H1 (cell line): ENCODE results near the gene SNU13. TPM values are rescaled to one million over a fixed set of nuclear protein-coding genes. Genes with fewer than 3 reads are reported as not detected.
A peak's percentile ranks its signal among the peaks of the same experiment; 100 is the strongest.

Source experiments
- CTCF ChIA-PET: fragments of 300-600 bp; sonication (Branson Sonifier 250); formaldehyde crosslinking; loops from one replicate; lab custom pipeline; 2021; ENCODE audit not compliant: partially characterized antibody; lab: Charles Lee
- POLR2A ChIA-PET: fragments of 300-600 bp; sonication (Branson Sonifier 250); formaldehyde crosslinking; loops from one replicate; lab custom pipeline; 2021; ENCODE audit warnings: inconsistent platforms; ENCODE audit not compliant: partially characterized antibody; lab: Charles Lee
- DNase-seq, 2 experiments: peaks; one replicate each; pipeline versions ENCODE4 v3.0.0 to v3.0.0-alpha.2; 2010 to 2022; ENCODE audit warnings: low spot score in 2 of 2, low read depth in 1 of 2, mixed read lengths in 1 of 2
- FAIRE-seq: peaks from 2 replicates; lab custom pipeline; 2011; peaks lifted over from hg19 to GRCh38; lab: Jason Lieb, UNC
- H2AFZ ChIP-seq: 2 replicates; pipeline ENCODE4 v1.8.1; 2012; ENCODE audit warnings: low read length, inconsistent platforms
- H2AK5ac ChIP-seq: 2 replicates; pipeline ENCODE4 v1.6.1; 2013; ENCODE audit warnings: low read depth, low read length
- H2BK120ac ChIP-seq: replicated peaks from 2 replicates; pipeline ENCODE3; 2013; ENCODE audit warnings: low read depth, low read length, inconsistent platforms
- H2BK12ac ChIP-seq: 2 replicates; pipeline ENCODE4 v1.6.1; 2013; ENCODE audit warnings: low read depth, low read length
- H2BK15ac ChIP-seq: 2 replicates; pipeline ENCODE4 v1.6.1; 2013; ENCODE audit warnings: low read length
- H2BK20ac ChIP-seq: 2 replicates; pipeline ENCODE4 v1.6.1; 2013; ENCODE audit warnings: low read length
- H2BK5ac ChIP-seq: 2 replicates; pipeline ENCODE4 v1.6.1; 2013; ENCODE audit warnings: low read depth, low read length
- H3K14ac ChIP-seq: 2 replicates; pipeline ENCODE4 v1.6.1; 2013; ENCODE audit warnings: inconsistent platforms; ENCODE audit not compliant: insufficient read length
- H3K18ac ChIP-seq: 2 replicates; pipeline ENCODE4 v1.6.1; 2013; ENCODE audit warnings: low read length; ENCODE audit errors: extremely low read depth
- H3K23ac ChIP-seq: 2 replicates; pipeline ENCODE4 v1.6.1; 2013; ENCODE audit warnings: inconsistent platforms; ENCODE audit not compliant: insufficient read length
- H3K23me2 ChIP-seq: 2 replicates; pipeline ENCODE4 v1.6.1; 2013; ENCODE audit warnings: low read depth, low read length
- H3K27ac ChIP-seq: 2 replicates; pipeline ENCODE4 v1.6.1; 2011; ENCODE audit warnings: low read depth, low read length, inconsistent platforms
- H3K27me3 ChIP-seq, 4 experiments: replicated peaks in 1 of 4; 1 replicate in 1 of 4; 2 replicates in 3 of 4; pipeline versions ENCODE4 v1.6.1 to v1.8.1; 2011 to 2013; ENCODE audit warnings: low read length in 3 of 4, mild to moderate bottlenecking in 3 of 4, inconsistent platforms in 2 of 4, mixed read lengths in 2 of 4, moderate library complexity in 1 of 4; ENCODE audit not compliant: control insufficient read depth in 3 of 4, insufficient read depth in 3 of 4; ENCODE audit errors: extremely low read depth in 1 of 4
- H3K36me3 ChIP-seq, 4 experiments: 2 replicates each; pipeline versions ENCODE4 v1.6.1 to v1.8.1; 2011 to 2013; ENCODE audit warnings: mild to moderate bottlenecking in 4 of 4, low read length in 3 of 4, moderate library complexity in 2 of 4, control low read depth in 1 of 4, inconsistent platforms in 1 of 4; ENCODE audit not compliant: insufficient read depth in 4 of 4, control insufficient read depth in 2 of 4
- H3K4ac ChIP-seq: replicated peaks from 2 replicates; pipeline ENCODE3; 2013; ENCODE audit warnings: low read length, low read depth, mixed read lengths, inconsistent platforms; ENCODE audit not compliant: insufficient read length
- H3K4me1 ChIP-seq, 4 experiments: replicated peaks in 1 of 4; 1 replicate in 1 of 4; 2 replicates in 3 of 4; pipeline versions ENCODE4 v1.6.1 to v1.8.1; 2011 to 2013; ENCODE audit warnings: low read length in 3 of 4, inconsistent platforms in 2 of 4, mixed read lengths in 1 of 4; ENCODE audit not compliant: insufficient read depth in 4 of 4, control insufficient read depth in 3 of 4
- H3K4me2 ChIP-seq, 2 experiments: 2 replicates each; pipeline versions ENCODE4 v1.6.1 to v1.8.1; 2011 to 2013; ENCODE audit warnings: low read depth in 2 of 2, low read length in 2 of 2, control low read depth in 1 of 2, inconsistent platforms in 1 of 2, mild to moderate bottlenecking in 1 of 2; ENCODE audit not compliant: insufficient read depth in 1 of 2
- H3K4me3 ChIP-seq, 4 experiments: fragments of 200-600, 300-600 bp in 1 of 4; sonication (generic), shearing (Covaris generic), sonication (Bioruptor Twin) in 1 of 4; 2 replicates each; pipeline versions ENCODE4 v1.5.1 to v1.8.1; 2011 to 2016; ENCODE audit warnings: low read length in 4 of 4, low read depth in 3 of 4, control low read depth in 2 of 4, inconsistent platforms in 2 of 4, mild to moderate bottlenecking in 2 of 4, mixed read lengths in 1 of 4, moderate library complexity in 1 of 4; ENCODE audit not compliant: insufficient read depth in 2 of 4; ENCODE audit errors: extremely low read depth in 1 of 4
- H3K56ac ChIP-seq: replicated peaks from 2 replicates; pipeline ENCODE3; 2013; ENCODE audit warnings: low read depth, mild to moderate bottlenecking, mixed read lengths, low read length, inconsistent platforms; ENCODE audit not compliant: insufficient read length
- H3K79me1 ChIP-seq: 2 replicates; pipeline ENCODE4 v1.6.1; 2013; ENCODE audit warnings: low read depth, low read length, control low read depth
- H3K79me2 ChIP-seq, 2 experiments: 2 replicates each; pipeline versions ENCODE4 v1.6.1 to v1.8.1; 2012 to 2013; ENCODE audit warnings: low read length in 2 of 2, mild to moderate bottlenecking in 2 of 2, inconsistent platforms in 1 of 2; ENCODE audit not compliant: insufficient read depth in 2 of 2, control insufficient read depth in 1 of 2
- H3K9ac ChIP-seq, 4 experiments: replicated peaks in 1 of 4; 1 replicate in 1 of 4; 2 replicates in 3 of 4; pipeline versions ENCODE4 v1.6.1 to v1.8.1; 2011 to 2013; ENCODE audit warnings: low read depth in 3 of 4, low read length in 3 of 4, control low read depth in 2 of 4, mild to moderate bottlenecking in 2 of 4, moderate library complexity in 2 of 4, inconsistent platforms in 1 of 4; ENCODE audit errors: extremely low read depth in 1 of 4
- H3K9me3 ChIP-seq, 2 experiments: 2 replicates each; pipeline versions ENCODE4 v1.6.1 to v1.8.1; 2012 to 2013; ENCODE audit warnings: mild to moderate bottlenecking in 2 of 2, moderate library complexity in 2 of 2, control low read depth in 1 of 2, inconsistent platforms in 1 of 2, low read depth in 1 of 2, low read length in 1 of 2, mixed read lengths in 1 of 2; ENCODE audit not compliant: insufficient read depth in 2 of 2
- H4K20me1 ChIP-seq, 2 experiments: replicated peaks in 1 of 2; 2 replicates each; pipeline versions ENCODE3 to v1.8.1; 2011 to 2013; ENCODE audit warnings: inconsistent platforms in 2 of 2, low read length in 2 of 2, mild to moderate bottlenecking in 1 of 2; ENCODE audit not compliant: insufficient read depth in 2 of 2, control insufficient read depth in 1 of 2
- H4K5ac ChIP-seq: 2 replicates; pipeline ENCODE4 v1.6.1; 2013; ENCODE audit warnings: low read length, low read depth, mixed read lengths, inconsistent platforms; ENCODE audit not compliant: insufficient read length
- H4K8ac ChIP-seq: 2 replicates; pipeline ENCODE4 v1.8.0; 2013; ENCODE audit warnings: mild to moderate bottlenecking, moderate library complexity, low read length, inconsistent platforms; ENCODE audit not compliant: insufficient read depth; ENCODE audit errors: extremely low read depth
- H4K91ac ChIP-seq: replicated peaks from 2 replicates; pipeline ENCODE3; 2013; ENCODE audit warnings: low read length, mixed read lengths, inconsistent platforms; ENCODE audit not compliant: insufficient read length
- ATF3 ChIP-seq: IDR thresholded peaks from 2 replicates; pipeline ENCODE4 v1.6.1; 2011; ENCODE audit warnings: low read depth, mild to moderate bottlenecking, low read length; ENCODE audit not compliant: insufficient read depth
- BACH1 ChIP-seq: IDR thresholded peaks from 2 replicates; pipeline ENCODE4 v1.6.1; 2012; ENCODE audit warnings: low read length, improper control_type of control experiment
- KDM5A ChIP-seq: fragments of 200-600 bp; IDR thresholded peaks from 2 replicates; pipeline ENCODE4 v1.7.1; 2012; ENCODE audit warnings: mild to moderate bottlenecking, low read length, inconsistent platforms, mixed read lengths
- MAFK ChIP-seq: IDR thresholded peaks from 2 replicates; pipeline ENCODE4 v1.6.1; 2012; ENCODE audit warnings: low read depth, mild to moderate bottlenecking, improper control_type of control experiment, low read length
- MAX ChIP-seq: IDR thresholded peaks from 2 replicates; pipeline ENCODE4 v1.6.1; 2012; ENCODE audit warnings: inconsistent platforms
- SP1 ChIP-seq: IDR thresholded peaks from 2 replicates; pipeline ENCODE4 v1.6.1; 2011; ENCODE audit warnings: low read depth, low read length
- WGBS, 2 experiments: shearing (Covaris generic) in 1 of 2; methylation state at CpG; one replicate each; pipeline versions ENCODE4 v1.1.6 to v1.1.7; 2013 to 2015; ENCODE audit warnings: low lambda C conversion rate in 2 of 2, mixed read lengths in 2 of 2, inconsistent platforms in 1 of 2, low coverage in 1 of 2, missing lambda C conversion rate in 1 of 2; ENCODE audit not compliant: insufficient replicate concordance in 2 of 2, insufficient coverage in 1 of 2, insufficient read length in 1 of 2; ENCODE audit errors: extremely low coverage in 1 of 2, missing lambda C conversion rate in 1 of 2; 5-methylcytosine and 5-hydroxymethylcytosine counted together
- long read RNA-seq, 2 experiments: library from RNA in 1 of 2; library from capped mRNA in 1 of 2; stranded (forward); transcript quantifications; one replicate each; pipeline ENCODE4 v2.0.0, GENCODE V29; 2021; ENCODE audit warnings: inconsistent platforms in 1 of 2
- polyA minus RNA-seq, 3 experiments: library from RNA; depleted of rRNA, polyadenylated mRNA; stranded (reverse); fragments of >200 nt; gene quantifications; 1 replicate in 2 of 3; 2 replicates in 1 of 3; pipeline ENCODE4 v1.2.3, GENCODE V29; 2011
- polyA plus RNA-seq, 7 experiments: library from polyadenylated mRNA; depleted of rRNA in 3 of 7; stranded (reverse) in 5 of 7; unstranded in 2 of 7; fragments of >200 nt in 5 of 7; fragments of 200-250 nt in 2 of 7; gene quantifications; 1 replicate in 5 of 7; 2 replicates in 1 of 7; 4 replicates in 1 of 7; pipeline versions ENCODE4 v1.2.1 to v1.2.3, GENCODE V29; 2011 to 2013; ENCODE audit warnings: missing spikeins in 2 of 7, mixed read lengths in 2 of 7
- total RNA-seq: library from RNA; stranded (reverse); fragmentation: NEBNext Ultra II Directional; extraction: Animal tissue kit (Norgen Biotek cat#: 25700); gene quantifications from 2 replicates; pipeline ENCODE4 v1.2.1, GENCODE V29; 2021

Gene SNU13
- total RNA-seq: 214 and 241 TPM in 2 replicates
- polyA plus RNA-seq (2011; rRNA removed): 227 and 281 TPM in 2 replicates
- 271 TPM for polyA plus RNA-seq (2011; cell fraction: cytosol; rRNA removed)
- polyA plus RNA-seq (2011; cell fraction: nucleus; rRNA removed): 184 TPM
- 218 to 238 TPM (median 232 TPM) in 4 replicates for polyA plus RNA-seq (2012, experiment 1 of 2)
- 229 TPM for polyA plus RNA-seq (2012, experiment 2 of 2)
- polyA plus RNA-seq (2013, experiment 1 of 2): 164 TPM
- polyA plus RNA-seq (2013, experiment 2 of 2): 172 TPM
- 142 and 189 TPM in 2 replicates for polyA minus RNA-seq (2011; rRNA and poly(A)+ RNA removed)
- 93.0 TPM for polyA minus RNA-seq (2011; cell fraction: cytosol; rRNA and poly(A)+ RNA removed)
- polyA minus RNA-seq (2011; cell fraction: nucleus; rRNA and poly(A)+ RNA removed): 60.0 TPM
- long read RNA-seq, experiment 1, transcript SNU13-202 (3 exons, 1,503 nt): major isoform, 112 of 236 reads
- long read RNA-seq, experiment 1, transcript SNU13-201 (3 exons, 877 nt): minor isoform, 45 of 236 reads
- long read RNA-seq, experiment 1, partial matches to known transcripts: 31 of 236 reads
- long read RNA-seq, experiment 1, other reads (novel, unspliced or antisense): 44 of 236 reads
- long read RNA-seq, experiment 2, transcript SNU13-201 (3 exons, 877 nt): minor isoform, 50 of 308 reads
- long read RNA-seq, experiment 2, transcript SNU13-202 (3 exons, 1,503 nt): major isoform, 140 of 308 reads
- long read RNA-seq, experiment 2, transcript SNU13-211 (4 exons, 1,036 nt): minor isoform, 7 of 308 reads
- long read RNA-seq, experiment 2, partial matches to known transcripts: 2 of 308 reads
- long read RNA-seq, experiment 2, other reads (novel, unspliced or antisense): 109 of 308 reads

- CTCF ChIA-PET: interaction anchor here (0.7 to 4.9 kb wide), 3 partner anchors 9 to 15 kb away, joined by 5 to 36 read pairs (median 5); partner anchors contain the start of gene MEI1
- TF ChIP-seq SP1 (no peak), MAFK (peak; percentile 13; the same call in 1 of the 2 replicates), MAX (peak; percentile 74), KDM5A (no peak), ATF3 (no peak), BACH1 (peak; percentile 65; the same call in 1 of the 2 replicates)
Observed at GRCh38 chr22:41688365-41689211, at the start of gene SNU13. TSS of gene SNU13 (minus strand) at chr22:41688867. CDS start at chr22:41688796, 71 bp downstream.

More at GRCh38 chr22:41688365-41689211, at the start of gene SNU13:
- Histone ChIP-seq H2AFZ (peak within 1 kb of the TSS; percentile 54; the same call in 1 of the 2 replicates), H2BK5ac (peak within 1 kb of the TSS; percentile 83), H3K14ac (no peak within 1 kb of the TSS), H2AK5ac (no peak within 1 kb of the TSS), H4K20me1 (peaks cover 0 to 5% of the 10 kb centered on the region in 2 experiments), H4K5ac (peak within 1 kb of the TSS; percentile 67), H4K91ac (peak within 1 kb of the TSS; percentile 94), H4K8ac (peak within 1 kb of the TSS; percentile 46), H3K23me2 (peaks cover 9% of the 10 kb centered on the region), H2BK20ac (no peak within 1 kb of the TSS), H2BK15ac (no peak within 1 kb of the TSS), H2BK12ac (0 out of 2 replicates have a peak within 1 kb of the TSS, but pooled peaks have one; percentile 50), H3K27ac (peak within 1 kb of the TSS; percentile 44; the same call in 1 of the 2 replicates), H3K18ac (peak within 1 kb of the TSS; percentile 71), H3K4me3 (peak within 1 kb of the TSS; percentile 71 to 91 (median 84)), H3K36me3 (peaks cover 0 to 2% (median 0%) of the 10 kb centered on the region in 4 experiments; a peak in 1 of 8 replicates), H3K23ac (no peak within 1 kb of the TSS), H3K79me1 (peaks cover 3% of the 10 kb centered on the region), H3K4ac (peak within 1 kb of the TSS; percentile 41), H2BK120ac (peak within 1 kb of the TSS; percentile 18), H3K9ac (peak within 1 kb of the TSS in 3 of 4 experiments; percentile 62 to 67 (median 65); a peak in 6 of 7 replicates), H3K27me3 (no peaks in the 10 kb centered on the region), H3K4me2 (peak within 1 kb of the TSS; percentile 86 to 96), H3K79me2 (peaks cover 5 to 46% of the 10 kb centered on the region in 2 experiments), H3K9me3 (no peaks in the 10 kb centered on the region), H3K56ac (peak within 1 kb of the TSS; percentile 91), H3K4me1 (peaks cover 0 to 3% (median 2%) of the 10 kb centered on the region in 4 experiments; a peak in 6 of 7 replicates)
- DNase-seq (peak in 1 of 2 experiments; percentile 85), FAIRE-seq (no peak)
- WGBS, 2 experiments: 4% methylated on average over 62 of the region's 62 CpGs; no CpG with 5 or more reads in 1 of the 2 experiments
- POLR2A ChIA-PET: interaction anchor here (0.6 to 2.0 kb wide), 11 partner anchors 9 to 258 kb away, joined by 3 to 7 read pairs (median 3); partner anchors contain the start of genes CENPM and TOB2
